Measurements from ENCODE around the gene LPAR1. TPM values are rescaled to one million over a fixed set of nuclear protein-coding genes. Genes with fewer than 3 reads are reported as not detected.

The LPAR1 gene
- total RNA-seq, 2 experiments from 2014 or later: not detected

GRCh38 chr9:111005746-111006470, 32.4 kb downstream of the LPAR1 start:
- POLR2A ChIA-PET: no interaction called here
- CTCF ChIA-PET: no interaction called here

DNA sequence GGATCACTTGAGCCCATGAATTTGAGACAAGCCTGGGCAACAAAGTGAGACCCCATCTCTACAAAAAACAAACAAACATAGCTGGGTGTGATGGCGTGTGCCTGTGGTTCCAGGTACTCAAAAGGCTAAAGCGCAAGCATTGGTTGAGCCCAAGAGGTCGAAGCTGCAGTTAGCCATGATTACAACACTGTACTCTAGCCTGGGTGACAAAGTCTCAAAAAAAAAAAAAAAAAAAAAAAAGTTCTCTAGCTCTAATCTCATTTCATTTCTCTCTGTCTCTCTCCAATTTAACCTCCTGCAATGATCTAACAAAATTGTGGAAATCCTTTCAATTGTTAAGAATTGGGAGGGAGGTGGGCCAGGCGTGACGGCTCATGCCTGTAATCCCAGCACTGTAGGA, 33.3 kb downstream of the LPAR1 start:
- ChIA-PET CTCF (no interaction called here), POLR2A (no interaction called here)

DNA sequence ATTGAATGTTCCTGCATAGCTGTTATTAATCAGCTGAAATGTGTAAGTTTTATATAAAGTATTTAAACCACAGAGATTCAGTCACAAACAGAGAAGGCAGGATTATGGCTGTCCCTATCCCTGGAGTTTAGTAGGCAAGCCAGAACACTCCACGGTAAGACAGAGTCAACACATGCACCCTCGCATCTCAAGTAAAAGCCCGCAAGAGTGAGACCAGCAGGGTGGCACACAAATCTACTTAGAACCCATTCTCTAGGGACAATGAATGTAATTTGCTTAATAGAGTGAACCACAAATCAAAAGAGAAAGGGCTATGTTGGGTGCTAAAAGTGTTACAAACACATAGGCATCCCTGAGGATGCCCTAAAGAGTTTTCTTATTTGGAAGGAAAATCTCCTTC, 35.1 kb downstream of the LPAR1 start:
- ChIA-PET CTCF (no interaction called here), POLR2A (no interaction called here)

DNA sequence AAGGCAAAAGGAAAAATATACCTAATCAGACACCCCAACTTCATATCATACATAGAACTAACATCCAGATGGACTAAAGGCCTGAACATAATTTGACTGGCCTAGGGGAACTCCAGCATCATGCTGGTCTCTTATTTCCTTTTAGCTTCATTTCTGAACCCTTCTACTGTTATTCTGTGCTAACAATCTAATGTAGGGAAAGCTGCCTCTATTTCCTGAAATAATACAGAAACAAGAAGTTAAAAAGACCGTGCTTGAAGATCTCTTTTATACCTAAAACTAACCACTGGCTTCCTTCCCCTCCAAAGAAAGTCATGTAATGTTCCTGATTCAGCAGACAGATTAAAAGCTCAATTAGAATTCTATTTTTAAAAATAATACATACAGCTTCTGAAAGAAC, 36.7 kb downstream of the LPAR1 start:
- POLR2A ChIA-PET: no interaction called here
- CTCF ChIA-PET: no interaction called here

DNA sequence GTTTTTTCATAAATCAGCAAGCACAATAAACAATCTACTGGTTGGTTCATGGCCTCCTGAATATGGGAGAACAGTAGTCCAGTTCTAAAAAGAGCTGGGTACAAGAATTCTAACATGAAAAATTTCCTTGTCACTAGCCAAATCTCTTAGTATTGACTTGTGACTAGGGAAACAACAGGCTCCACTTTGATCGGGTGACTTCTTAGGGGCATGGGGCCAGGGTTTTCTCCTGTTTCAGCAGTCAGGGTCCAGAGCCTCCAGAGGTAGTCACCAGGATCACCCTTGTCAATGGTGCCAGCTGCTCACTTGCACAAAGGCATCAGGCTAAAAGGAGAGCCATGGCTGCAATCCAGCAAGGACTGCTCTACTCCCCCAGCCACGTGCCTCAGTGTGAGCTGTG, 38.1 kb downstream of the LPAR1 start:
- ChIA-PET POLR2A (no interaction called here), CTCF (no interaction called here)

DNA sequence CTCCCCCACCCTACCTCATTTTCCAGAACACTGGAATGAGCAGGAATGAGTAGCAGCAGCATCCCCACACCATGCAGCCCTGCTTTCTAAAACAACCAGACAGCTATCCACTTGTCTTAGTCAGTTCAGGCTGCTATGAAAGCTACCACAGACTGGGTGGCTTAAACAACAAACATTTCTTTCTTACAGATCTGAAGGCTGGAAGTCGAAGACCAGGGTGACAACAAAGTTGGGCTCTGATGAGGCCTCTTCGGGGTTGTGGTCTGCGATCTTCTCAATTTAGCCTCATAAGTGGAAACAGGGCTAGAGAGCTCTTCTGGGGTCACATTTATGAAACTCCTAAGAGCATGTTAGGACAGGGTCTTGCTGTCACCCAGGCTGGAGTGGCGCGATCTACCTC, 38.9 kb downstream of the LPAR1 start:
- ChIA-PET POLR2A (no interaction called here), CTCF (no interaction called here)

- ChIA-PET CTCF (no interaction called here), POLR2A (no interaction called here)
Observed at GRCh38 chr9:110997847-110998246, 40.4 kb downstream of the LPAR1 start.

DNA sequence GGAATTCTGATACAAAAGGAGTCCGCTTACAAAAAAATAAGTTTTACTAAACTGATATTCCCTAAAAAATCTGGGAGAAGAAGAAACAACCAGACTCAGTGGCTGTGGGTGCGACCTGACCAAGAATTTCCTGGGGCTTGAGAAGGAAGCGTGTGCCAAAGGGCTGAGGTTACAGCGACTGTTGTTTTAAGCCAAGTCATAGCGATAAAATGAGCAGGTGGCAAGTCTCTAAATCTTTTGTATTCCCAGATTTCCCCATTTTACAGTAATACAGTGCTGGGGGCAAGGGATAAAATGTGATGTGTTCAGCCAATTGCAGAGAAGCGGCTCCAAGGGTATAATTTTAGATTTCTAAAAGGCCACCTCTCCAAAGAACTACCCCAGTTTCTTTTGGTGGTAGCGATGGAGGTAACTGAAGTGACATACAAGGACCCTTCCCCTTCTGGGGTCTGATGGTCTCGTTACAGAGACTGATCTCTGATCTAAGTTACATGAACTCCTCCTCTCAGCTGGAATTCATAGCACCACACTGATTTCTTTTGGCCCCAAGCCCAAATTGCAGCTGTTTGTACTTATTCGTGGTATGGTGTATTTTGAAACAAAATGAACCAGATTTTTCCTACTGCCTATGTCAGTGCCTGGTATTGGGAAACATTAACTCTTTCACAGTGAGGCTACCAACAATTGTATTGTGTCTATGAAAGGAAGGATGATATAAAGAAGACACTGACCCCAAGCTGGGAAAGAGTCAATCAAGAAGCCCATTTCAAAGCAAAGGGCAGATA, 41.6 kb downstream of the LPAR1 start:
- ChIA-PET CTCF (no interaction called here), POLR2A (no interaction called here)

DNA sequence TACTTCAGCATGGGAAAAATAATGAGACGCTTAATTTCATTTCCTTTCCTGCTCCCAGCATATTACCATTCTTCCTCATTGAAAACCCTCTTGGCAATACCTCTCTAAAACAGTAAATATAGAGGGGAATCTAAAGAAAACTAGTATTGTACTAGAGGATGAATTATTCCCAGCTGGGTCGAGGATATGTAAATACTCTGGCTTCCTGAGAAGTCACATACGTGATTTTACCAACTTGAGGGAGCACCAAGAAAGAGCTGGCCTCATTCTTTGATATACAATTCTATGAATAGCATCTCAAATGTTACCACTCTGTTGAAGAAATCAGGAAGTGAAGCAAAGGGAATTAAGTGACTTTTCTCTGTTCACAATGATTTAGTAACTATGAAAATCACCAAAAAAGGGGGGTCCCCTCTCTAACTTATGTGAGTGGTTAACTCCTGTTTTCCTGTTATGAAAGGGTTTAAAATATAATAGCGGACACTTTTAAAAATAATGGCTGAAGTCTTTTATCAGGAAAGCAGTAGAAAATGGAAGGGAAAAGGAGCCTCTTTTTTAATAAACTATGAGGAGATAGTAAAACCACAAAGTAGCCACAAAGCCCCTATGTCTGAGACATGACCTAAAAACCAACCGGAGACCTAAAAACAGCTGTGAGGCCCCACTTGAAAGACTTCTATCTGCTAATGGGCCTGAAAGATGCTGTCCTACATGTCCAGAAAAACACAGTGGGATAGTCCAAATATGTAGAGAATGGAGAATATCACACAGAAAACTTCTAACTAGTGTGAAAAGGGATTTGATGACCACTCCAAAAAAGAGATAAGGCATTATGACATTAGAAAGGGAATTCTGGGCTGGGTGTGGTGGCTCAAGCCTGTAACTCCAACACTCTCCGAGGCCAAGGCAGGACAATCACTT, 42.6 kb downstream of the LPAR1 start:
- POLR2A ChIA-PET: no interaction called here
- CTCF ChIA-PET: no interaction called here

GRCh38 chr9:110994771-110995241, 43.5 kb downstream of the LPAR1 start:
- CTCF ChIA-PET: no interaction called here

DNA sequence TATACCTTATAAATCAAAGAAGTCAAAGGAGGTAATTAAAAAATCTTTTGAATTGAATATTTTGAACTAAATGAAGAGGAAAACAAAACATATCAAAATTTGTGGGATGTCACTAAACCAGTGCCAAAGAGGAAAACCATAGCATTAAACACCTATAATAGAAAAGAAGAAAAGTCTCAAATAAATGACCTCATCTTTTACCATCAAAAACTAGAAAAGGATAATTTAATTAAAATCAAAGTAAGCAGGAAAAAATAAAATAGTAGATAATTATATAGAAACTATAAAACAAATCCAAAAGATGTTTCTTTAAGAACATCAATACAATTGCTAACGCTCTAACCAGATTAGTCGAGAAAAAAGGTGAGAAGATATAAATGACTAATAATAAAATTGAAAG, 47.8 kb downstream of the LPAR1 start:
- CTCF ChIA-PET: no interaction called here
- POLR2A ChIA-PET: no interaction called here

More at GRCh38 chr9:110994771-110995241, 43.5 kb downstream of the LPAR1 start:
- POLR2A ChIA-PET: no interaction called here

DNA sequence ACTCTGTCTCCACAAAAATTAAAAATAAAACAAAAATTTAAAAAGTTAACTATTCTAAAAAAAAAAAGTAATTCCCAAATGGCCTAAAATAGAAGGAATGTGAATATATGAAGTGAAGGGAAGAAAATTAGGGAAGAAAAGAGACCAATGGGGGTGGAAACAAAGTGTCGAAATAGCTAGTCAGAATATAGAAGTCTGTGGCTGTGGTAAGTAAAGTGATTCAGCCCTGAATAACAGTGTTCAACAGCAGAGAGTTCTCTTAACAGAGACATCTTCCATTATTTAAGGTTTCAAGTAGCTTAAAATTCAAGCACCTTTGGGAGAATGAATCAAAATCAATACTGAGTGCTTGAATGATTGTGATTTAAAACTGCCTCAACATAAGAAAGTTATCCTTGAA, 51.7 kb downstream of the LPAR1 start:
- ChIA-PET POLR2A (no interaction called here), CTCF (no interaction called here)

- POLR2A ChIA-PET: no interaction called here
- CTCF ChIA-PET: no interaction called here
Observed at GRCh38 chr9:110984890-110985437, 53.3 kb downstream of the LPAR1 start.

GRCh38 chr9:110980261-110980660, 58.0 kb downstream of the LPAR1 start:
- POLR2A ChIA-PET: no interaction called here
- CTCF ChIA-PET: no interaction called here

DNA sequence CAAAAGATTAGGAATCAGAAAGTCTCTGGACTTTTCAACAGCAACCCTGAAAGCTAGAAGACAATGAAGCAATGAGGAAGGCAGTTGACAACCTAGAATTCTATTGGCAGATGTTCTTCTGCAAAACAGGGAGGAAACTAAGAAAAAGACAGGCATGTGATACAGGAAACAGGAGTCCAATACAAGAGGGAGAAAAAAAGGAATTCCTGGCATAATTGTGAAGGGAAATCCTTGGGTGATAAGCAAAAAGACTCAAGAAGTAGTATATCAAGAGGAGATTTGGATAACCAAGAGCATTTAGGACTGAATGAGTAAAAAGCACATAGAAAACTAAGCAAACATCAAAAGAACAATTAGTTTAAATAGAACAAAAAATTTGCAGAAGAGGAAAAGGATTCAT, 58.6 kb downstream of the LPAR1 start:
- CTCF ChIA-PET: no interaction called here

GRCh38 chr9:110978516-110978915, 59.8 kb downstream of the LPAR1 start:
- CTCF ChIA-PET: no interaction called here
- POLR2A ChIA-PET: no interaction called here

More for the DNA sequence above, 58.6 kb downstream of the LPAR1 start:
- POLR2A ChIA-PET: no interaction called here

DNA sequence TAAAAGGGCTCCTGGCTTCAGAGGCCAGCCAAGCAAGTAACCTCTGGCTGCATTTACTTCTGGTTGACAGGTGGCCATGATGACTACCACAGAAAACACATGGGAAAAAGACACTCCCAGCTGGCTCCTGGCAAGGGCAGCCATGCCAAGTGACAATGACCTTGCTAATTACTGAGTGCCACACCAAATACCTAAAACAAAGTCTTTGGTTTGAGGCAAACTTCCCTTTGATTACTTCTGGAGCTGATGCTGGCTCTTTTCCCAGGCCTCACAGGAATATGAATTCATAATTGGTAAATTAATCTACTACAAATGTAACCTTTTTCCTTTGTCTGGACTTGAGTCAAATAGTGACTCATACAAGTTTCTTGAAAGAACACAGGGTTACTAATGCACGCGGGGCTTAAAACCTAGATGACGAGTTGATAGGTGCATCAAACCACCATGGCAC, 61.0 kb downstream of the LPAR1 start:
- ChIA-PET POLR2A (no interaction called here), CTCF (no interaction called here)

GRCh38 chr9:110975969-110976368, 62.3 kb downstream of the LPAR1 start:
- ChIA-PET POLR2A (no interaction called here), CTCF (no interaction called here)

DNA sequence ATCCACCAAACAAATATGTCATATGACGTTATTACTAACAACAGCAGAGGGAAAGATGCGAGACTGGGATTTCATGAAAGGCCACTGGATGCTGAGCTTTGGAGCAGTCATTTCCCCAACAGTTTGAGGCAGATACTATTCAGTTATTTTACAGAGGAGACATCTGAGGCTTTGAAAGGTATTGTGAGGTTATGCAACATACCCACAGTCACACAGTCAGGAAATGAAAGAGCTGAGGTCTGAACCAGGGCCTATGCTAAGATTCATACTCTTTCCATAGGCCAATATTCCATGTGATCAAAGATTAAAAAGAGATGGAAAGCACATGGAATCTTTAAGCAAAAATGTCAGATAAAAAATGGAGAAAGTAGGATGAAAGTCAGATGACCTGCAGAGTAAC, 63.0 kb downstream of the LPAR1 start:
- ChIA-PET POLR2A (no interaction called here), CTCF (no interaction called here)

- CTCF ChIA-PET: no interaction called here
- POLR2A ChIA-PET: no interaction called here
Observed at GRCh38 chr9:110971705-110972104, 66.6 kb downstream of the LPAR1 start.
